Kidney (tissue), 14 donors: ENCODE measurements around the gene FBXO41. TPM values are rescaled to one million over a fixed set of nuclear protein-coding genes. Genes with fewer than 3 reads are reported as not detected.

Source experiments
- DNase-seq, 5 donors: peaks; one replicate each; pipeline ENCODE4 v3.0.0-alpha.2; 2013 to 2020
- FAIRE-seq: peaks from 2 replicates; lab custom pipeline; 2012; peaks lifted over from hg19 to GRCh38; lab: Jason Lieb, UNC
- H3K27ac ChIP-seq, 2 donors: one replicate each; pipeline ENCODE4 v1.7.0; 2013; ENCODE audit warnings: low read depth in 2 of 2, low read length in 2 of 2, inconsistent platforms in 1 of 2
- H3K27me3 ChIP-seq: one replicate; pipeline ENCODE4 v1.7.1; 2013; ENCODE audit warnings: low read length, inconsistent platforms; ENCODE audit not compliant: control insufficient read depth, insufficient read depth
- H3K36me3 ChIP-seq, 3 donors: one replicate each; pipeline versions ENCODE4 v1.7.0 to v1.7.1; 2013; ENCODE audit warnings: low read length in 3 of 3, control low read depth in 1 of 3, inconsistent platforms in 1 of 3; ENCODE audit not compliant: insufficient read depth in 3 of 3, control insufficient read depth in 2 of 3
- H3K4me1 ChIP-seq, 3 donors: one replicate each; pipeline versions ENCODE4 v1.7.0 to v1.7.1; 2013; ENCODE audit warnings: low read length in 3 of 3, inconsistent platforms in 1 of 3, low read depth in 1 of 3; ENCODE audit not compliant: control insufficient read depth in 2 of 3, insufficient read depth in 2 of 3
- H3K4me3 ChIP-seq, 3 donors: one replicate each; pipeline versions ENCODE4 v1.7.0 to v1.8.1; 2013; ENCODE audit warnings: low read length in 3 of 3, control low read depth in 1 of 3, inconsistent platforms in 1 of 3
- H3K9ac ChIP-seq, 3 donors: one replicate each; pipeline versions ENCODE4 v1.7.0 to v1.7.1; 2013; ENCODE audit warnings: low read length in 3 of 3, control low read depth in 1 of 3, inconsistent platforms in 1 of 3
- H3K9me3 ChIP-seq, 3 donors: one replicate each; pipeline versions ENCODE4 v1.7.0 to v1.7.1; 2013; ENCODE audit warnings: low read length in 3 of 3, control low read depth in 1 of 3, inconsistent platforms in 1 of 3; ENCODE audit not compliant: control insufficient read depth in 2 of 3, insufficient read depth in 1 of 3
- CTCF ChIP-seq: IDR thresholded peaks from 3 replicates; pipeline ENCODE4 v1.5.1; 2012; ENCODE audit warnings: mild to moderate bottlenecking, moderate library complexity, borderline replicate concordance; ENCODE audit not compliant: insufficient read depth; ENCODE audit errors: extremely low read depth
- intact Hi-C: fragments of 100-400 bp; cut with DNase I; formaldehyde crosslinking; loops from one replicate; pipeline ENCODE4 v1.11.1; 2022
- polyA plus RNA-seq: library from polyadenylated mRNA; stranded (reverse); fragments of 350-450 nt; fragmentation: Illumina TruSeq; extraction: RNeasy Lipid Tissue Mini Kit (QIAGEN cat#74804); gene quantifications from one replicate; pipeline ENCODE4 v1.2.3, GENCODE V29; 2014; ENCODE audit warnings: low read depth, low replicate concordance; ENCODE audit not compliant: insufficient read depth
- total RNA-seq: library from RNA; stranded (reverse); fragmentation: NEBNext Ultra II Directional; extraction: Animal tissue kit (Norgen Biotek cat#: 25700); gene quantifications from one replicate; pipeline ENCODE4 v1.2.1, GENCODE V29; 2021
- donor health status: control.
- donor health status: control.
- donor health status: control.
- donor health status: control.
- donor health status: control.
- donor health status: DM: yes; HTN: yes; CAD: no.
- donor health status: Normal renal cell carcinoma (clear cell type).

Gene FBXO41
- total and polyA plus RNA-seq, 2 donors from 2014 or later, result 0.49 to 5.2 TPM

- intact Hi-C loops, result no loop called here
- no peaks in the 10 kb centered on the region for H3K27me3 ChIP-seq
- no peak overlapping the region for H3K27ac ChIP-seq
- DNase-seq (peak in 2 of 5 donors; percentile 3 to 25), FAIRE-seq (no peak)
- TF ChIP-seq CTCF, result no peak
- no peaks in the 10 kb centered on the region for H3K4me1 ChIP-seq
- H3K36me3 ChIP-seq, result no peaks in the 10 kb centered on the region
- no peaks in the 10 kb centered on the region for H3K9me3 ChIP-seq
- H3K4me3 ChIP-seq, result no peak overlapping the region
- no peak overlapping the region for H3K9ac ChIP-seq
Measured at GRCh38 chr2:73324126-73324725, 39.9 kb upstream of the FBXO41 start.

- Histone ChIP-seq H3K27ac (no peak overlapping the region), H3K36me3 (no peaks in the 10 kb centered on the region), H3K9me3 (no peaks in the 10 kb centered on the region), H3K4me1 (no peaks in the 10 kb centered on the region), H3K9ac (no peak overlapping the region), H3K27me3 (no peaks in the 10 kb centered on the region), H3K4me3 (no peak overlapping the region)
- FAIRE-seq (no peak), DNase-seq (no peak)
- intact Hi-C loops, result no loop called here
- TF ChIP-seq CTCF, result no peak
Measured at GRCh38 chr2:73323551-73323950, 39.3 kb upstream of the FBXO41 start.

GRCh38 chr2:73314441-73314840, 30.2 kb upstream of the FBXO41 start:
- Histone ChIP-seq H3K9me3 (no peaks in the 10 kb centered on the region), H3K9ac (no peak overlapping the region), H3K4me1 (no peaks in the 10 kb centered on the region), H3K4me3 (no peak overlapping the region), H3K27ac (no peak overlapping the region), H3K27me3 (no peaks in the 10 kb centered on the region), H3K36me3 (no peaks in the 10 kb centered on the region)
- TF ChIP-seq CTCF, result no peak
- FAIRE-seq (no peak), DNase-seq (no peak)
- intact Hi-C loops, result no loop called here

- DNase-seq (no peak), FAIRE-seq (no peak)
- no peak overlapping the region for H3K9ac ChIP-seq
- H3K27me3 ChIP-seq, result no peaks in the 10 kb centered on the region
- H3K27ac ChIP-seq, result no peak overlapping the region
- H3K4me1 ChIP-seq, result no peaks in the 10 kb centered on the region
- intact Hi-C loops, result no loop called here
- H3K36me3 ChIP-seq, result no peaks in the 10 kb centered on the region
- H3K4me3 ChIP-seq, result no peak overlapping the region
- peaks cover 0 to 2% (median 0%) of the 10 kb centered on the region in 3 donors for H3K9me3 ChIP-seq
- no peak for TF ChIP-seq CTCF
Measured at GRCh38 chr2:73307720-73308119, 23.4 kb upstream of the FBXO41 start.
